Esophagus squamous epithelium (tissue), 4 donors: Measurements from ENCODE around the gene MED13L.

Experiments
- CTCF ChIP-seq, 6 experiments: fragments of 450-650 bp in 4 of 6; fragments of 200-600 bp in 2 of 6; sonication (generic) in 2 of 6; IDR thresholded peaks; one replicate each; pipeline ENCODE4 v1.5.1; 2016 to 2019; ENCODE audit warnings: antibody characterized with exemption in 6 of 6, mild to moderate bottlenecking in 4 of 6, moderate library complexity in 4 of 6
- POLR2A ChIP-seq, 4 donors: fragments of 450-650 bp; IDR thresholded peaks; one replicate each; pipeline ENCODE4 v1.6.1; 2017; ENCODE audit warnings: antibody characterized with exemption in 4 of 4, mild to moderate bottlenecking in 4 of 4, moderate library complexity in 3 of 4

GRCh38 chr12:116048879-116049278 lies 228.6 kb downstream of the MED13L start:
- TF ChIP-seq CTCF (IDR thresholded peaks at IDR 0.05) = no peak
- no peak for TF ChIP-seq POLR2A (IDR thresholded peaks at IDR 0.05)
